BE2C (cell line): ENCODE results near the gene TFPI.
"Not testable (repeated sequence)": the region's sequence is repeated elsewhere in the genome, so short reads cannot be mapped to it uniquely, and the experiment has no call there.

Experiments
- DNase-seq: peaks from one replicate; pipeline ENCODE4 v3.0.0-alpha.2; 2020
- H3K27me3 ChIP-seq: fragments of 250-450 bp; sonication (Bioruptor Pico); 2 replicates; pipeline ENCODE4 v1.5.1; 2020; ENCODE audit warnings: mild to moderate bottlenecking
- H3K36me3 ChIP-seq: fragments of 250-450 bp; sonication (Bioruptor Pico); 2 replicates; pipeline ENCODE4 v1.5.1; 2020; ENCODE audit warnings: mild to moderate bottlenecking
- H3K4me1 ChIP-seq: fragments of 250-450 bp; sonication (Bioruptor Pico); 2 replicates; pipeline ENCODE4 v1.5.1; 2020
- H3K4me3 ChIP-seq: 2 replicates; pipeline ENCODE4 v1.5.1; 2011; ENCODE audit warnings: low read depth, low read length
- H3K9me3 ChIP-seq: fragments of 250-450 bp; sonication (Bioruptor Pico); 2 replicates; pipeline ENCODE4 v1.5.1; 2020
- CTCF ChIP-seq: IDR thresholded peaks from 2 replicates; pipeline ENCODE4 v1.5.1; 2012; ENCODE audit warnings: mild to moderate bottlenecking, low read depth, low read length

TFPI gene

GRCh38 chr2:187545238-187545751, 8.9 kb downstream of the TFPI start:
- Histone ChIP-seq H3K4me1 (no peaks in the 10 kb centered on the region), H3K4me3 (no peak overlapping the region), H3K9me3 (no peaks in the 10 kb centered on the region), H3K27me3 (no peaks in the 10 kb centered on the region), H3K36me3 (no peaks in the 10 kb centered on the region)
- TF ChIP-seq CTCF: no peak
- no peak for DNase-seq

- Histone ChIP-seq H3K36me3 (no peaks in the 10 kb centered on the region), H3K4me1 (no peaks in the 10 kb centered on the region)
- no peak for DNase-seq
These were observed 9.7 kb downstream of the TFPI start for GRCh38 chr2:187544371-187545080.

GRCh38 chr2:187543488-187543887, 10.7 kb downstream of the TFPI start:
- no peak for TF ChIP-seq CTCF
- no peak for DNase-seq
- Histone ChIP-seq H3K9me3 (no peaks in the 10 kb centered on the region), H3K4me1 (no peaks in the 10 kb centered on the region), H3K36me3 (no peaks in the 10 kb centered on the region), H3K4me3 (no peak overlapping the region), H3K27me3 (no peaks in the 10 kb centered on the region)

More at GRCh38 chr2:187544371-187545080, 9.7 kb downstream of the TFPI start:
- no peak for TF ChIP-seq CTCF
- Histone ChIP-seq H3K27me3 (no peaks in the 10 kb centered on the region), H3K4me3 (no peak overlapping the region), H3K9me3 (no peaks in the 10 kb centered on the region)

- no peak for TF ChIP-seq CTCF
- Histone ChIP-seq H3K4me1 (no peaks in the 10 kb centered on the region), H3K36me3 (no peaks in the 10 kb centered on the region), H3K4me3 (no peak overlapping the region), H3K9me3 (no peaks in the 10 kb centered on the region), H3K27me3 (no peaks in the 10 kb centered on the region)
- DNase-seq: no peak
These were observed 12.1 kb downstream of the TFPI start for GRCh38 chr2:187542123-187542522.

- H3K9me3 ChIP-seq: no peaks in the 10 kb centered on the region
- no peaks in the 10 kb centered on the region for H3K27me3 ChIP-seq
- DNase-seq: no peak
- H3K36me3 ChIP-seq: no peaks in the 10 kb centered on the region
- TF ChIP-seq CTCF: no peak
- H3K4me3 ChIP-seq: no peak overlapping the region
- H3K4me1 ChIP-seq: no peaks in the 10 kb centered on the region
These were observed 12.8 kb downstream of the TFPI start for GRCh38 chr2:187541086-187542085.

GRCh38 chr2:187538222-187538621, 16.0 kb downstream of the TFPI start:
- H3K36me3 ChIP-seq, H3K4me1 ChIP-seq, DNase-seq, H3K27me3 ChIP-seq, H3K9me3 ChIP-seq, H3K4me3 ChIP-seq: not testable (repeated sequence)

- H3K4me3 ChIP-seq, H3K36me3 ChIP-seq, DNase-seq, H3K4me1 ChIP-seq, H3K27me3 ChIP-seq, H3K9me3 ChIP-seq: not testable (repeated sequence)
These were observed 18.9 kb downstream of the TFPI start for GRCh38 chr2:187535381-187535780.
